Lung (tissue), 12 donors: Measurements from ENCODE around the gene TGM1. TPM values are rescaled to one million over a fixed set of nuclear protein-coding genes. Genes with fewer than 3 reads are reported as not detected.

Source experiments
- ATAC-seq: fragments of 200-7000 bp; cut with Tn5 transposase; one replicate; pipeline ENCODE4 v1.9.1; 2020; ENCODE audit warnings: moderate number of reproducible peaks; ENCODE audit not compliant: insufficient read depth, low FRiP score
- DNase-seq, 3 donors: peaks; one replicate each; pipeline ENCODE4 v3.0.0-alpha.2; 2013 to 2017
- H3K27ac ChIP-seq, 2 donors: one replicate each; pipeline ENCODE4 v1.5.1; 2013; ENCODE audit warnings: mild to moderate bottlenecking in 2 of 2, moderate library complexity in 2 of 2, control low read depth in 1 of 2, inconsistent platforms in 1 of 2, low read depth in 1 of 2, low read length in 1 of 2
- H3K27me3 ChIP-seq, 3 donors: one replicate each; pipeline ENCODE4 v1.5.1; 2013; ENCODE audit warnings: low read length in 2 of 3; ENCODE audit not compliant: control insufficient read depth in 3 of 3, insufficient read depth in 3 of 3
- H3K36me3 ChIP-seq, 4 donors: one replicate each; pipeline ENCODE4 v1.5.1; 2013; ENCODE audit warnings: low read length in 4 of 4, mild to moderate bottlenecking in 1 of 4, moderate library complexity in 1 of 4; ENCODE audit not compliant: control insufficient read depth in 4 of 4, insufficient read depth in 4 of 4
- H3K4me1 ChIP-seq, 5 donors: one replicate each; pipeline ENCODE4 v1.5.1; 2013; ENCODE audit warnings: low read length in 5 of 5, mild to moderate bottlenecking in 2 of 5, moderate library complexity in 1 of 5; ENCODE audit not compliant: control insufficient read depth in 5 of 5, insufficient read depth in 5 of 5
- H3K4me3 ChIP-seq: one replicate; pipeline ENCODE4 v1.5.1; 2013; ENCODE audit warnings: mild to moderate bottlenecking, control low read depth, moderate library complexity
- H3K9ac ChIP-seq, 2 donors: one replicate each; pipeline ENCODE4 v1.5.1; 2013; ENCODE audit warnings: low read length in 2 of 2, control low read depth in 1 of 2; ENCODE audit not compliant: insufficient read depth in 1 of 2
- H3K9me3 ChIP-seq, 4 donors: one replicate each; pipeline ENCODE4 v1.5.1; 2013; ENCODE audit warnings: low read length in 3 of 4, mild to moderate bottlenecking in 1 of 4, moderate library complexity in 1 of 4; ENCODE audit not compliant: control insufficient read depth in 4 of 4, insufficient read depth in 3 of 4
- CTCF ChIP-seq: IDR thresholded peaks from 2 replicates; pipeline ENCODE4 v1.5.1; 2012; ENCODE audit warnings: mild to moderate bottlenecking; ENCODE audit errors: control extremely low read depth, extremely low read depth
- WGBS, 2 donors: extraction: QIAGEN DNeasy Blood & Tissue Kit; methylation state at CpG; one replicate each; pipeline ENCODE4 v1.1.7; 2013; 5-methylcytosine and 5-hydroxymethylcytosine counted together
- polyA plus RNA-seq, 2 donors: library from polyadenylated mRNA; stranded (reverse); fragments of 200-250 nt; gene quantifications; one replicate each; pipeline ENCODE4 v1.2.1, GENCODE V29; 2013
- total RNA-seq, 2 donors: library from RNA; depleted of rRNA in 1 of 2; stranded (reverse); fragments of >200 nt in 1 of 2; gene quantifications; one replicate each; pipeline ENCODE4 v1.2.1, GENCODE V29; 2014 to 2021
- donor health status: control.
- donor health status: control.
- donor health status: Bipolar disorder and iron deficiency.
- donor health status: healthy.
- donor health status: DM: yes; HTN: yes; CAD: no.

The TGM1 gene
- total and polyA plus RNA-seq, 4 donors, result 1.9 to 11.3 (median 9.3) TPM

- 91 to 97% methylated on average over 8 of the region's 8 CpGs for WGBS, 2 donors
- no peak overlapping the region for H3K27ac ChIP-seq
- no peaks in the 10 kb centered on the region for H3K9me3 ChIP-seq
- H3K4me3 ChIP-seq, result no peak overlapping the region
- DNase-seq (no peak), ATAC-seq (no peak)
- peaks cover 0 to 11% (median 7%) of the 10 kb centered on the region in 5 donors for H3K4me1 ChIP-seq
- TF ChIP-seq CTCF, result no peak
- H3K36me3 ChIP-seq, result peaks cover 0 to 18% (median 0%) of the 10 kb centered on the region in 4 donors
- H3K27me3 ChIP-seq, result no peaks in the 10 kb centered on the region
- H3K9ac ChIP-seq, result no peak overlapping the region
Measured at GRCh38 chr14:24255438-24255837, 7.5 kb downstream of the TGM1 start.

DNA sequence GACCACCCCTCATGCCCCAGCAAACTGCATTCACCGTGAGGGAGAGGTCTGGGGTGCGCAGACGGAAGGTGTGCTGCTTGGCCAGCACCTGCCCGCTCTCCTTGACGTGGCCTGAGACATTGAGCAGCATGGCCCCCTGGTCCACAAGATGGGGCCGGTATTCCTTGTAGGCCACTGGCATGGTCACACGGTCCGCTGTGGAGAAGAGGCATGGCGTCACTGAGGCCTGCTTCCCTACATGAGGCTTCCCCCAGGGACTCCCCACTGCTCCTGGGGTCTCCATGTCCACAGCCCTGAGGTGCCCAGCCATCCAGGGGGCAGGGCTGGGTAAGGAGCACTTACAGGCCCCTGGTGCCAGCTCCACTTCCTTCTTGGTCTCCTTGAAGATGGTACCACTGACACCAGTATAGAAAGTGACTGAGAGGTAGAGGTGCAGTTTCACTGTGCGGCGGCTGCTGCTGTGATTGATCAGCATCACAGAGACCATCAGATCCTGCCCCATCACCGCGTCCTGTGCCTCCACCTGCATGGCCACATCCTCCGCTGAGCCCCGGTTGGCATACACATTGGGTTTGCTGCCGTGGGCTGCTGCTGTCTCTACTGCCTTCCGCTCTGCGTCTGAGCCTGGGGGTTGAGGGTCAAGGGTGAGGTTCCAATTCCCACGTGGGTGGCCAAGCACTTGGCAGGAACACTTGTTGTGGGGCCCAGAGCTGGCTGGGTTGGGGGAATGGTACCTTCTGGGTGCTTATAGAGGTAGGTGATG lies 8.2 kb downstream of the TGM1 start:
- 93 to 95% methylated on average over 19 of the region's 19 CpGs for WGBS, 2 donors
- no peaks in the 10 kb centered on the region for H3K27me3 ChIP-seq
- H3K4me1 ChIP-seq, result peaks cover 0 to 9% (median 7%) of the 10 kb centered on the region in 5 donors
- H3K9me3 ChIP-seq, result no peaks in the 10 kb centered on the region
- no peak for TF ChIP-seq CTCF
- H3K4me3 ChIP-seq, result no peak overlapping the region
- no peak for ATAC-seq
- peaks cover 0 to 16% (median 0%) of the 10 kb centered on the region in 4 donors for H3K36me3 ChIP-seq
- no peak for DNase-seq
- no peak overlapping the region for H3K9ac ChIP-seq
- H3K27ac ChIP-seq, result no peak overlapping the region

GRCh38 chr14:24253936-24254335 lies 9.0 kb downstream of the TGM1 start:
- DNase-seq (no peak), ATAC-seq (no peak)
- no peak overlapping the region for H3K4me3 ChIP-seq
- no peaks in the 10 kb centered on the region for H3K27me3 ChIP-seq
- peaks cover 0 to 16% (median 0%) of the 10 kb centered on the region in 4 donors for H3K36me3 ChIP-seq
- no peak overlapping the region for H3K27ac ChIP-seq
- no peak overlapping the region for H3K9ac ChIP-seq
- peaks cover 0 to 2% (median under 1%) of the 10 kb centered on the region in 5 donors for H3K4me1 ChIP-seq
- H3K9me3 ChIP-seq, result no peaks in the 10 kb centered on the region
- TF ChIP-seq CTCF, result no peak
- 88 to 93% methylated on average over 7 of the region's 7 CpGs for WGBS, 2 donors
